GM19043 (cell line): ENCODE results near the gene USP32.
A peak's percentile ranks its signal among the peaks of the same experiment; 100 is the strongest.
"Not testable (repeated sequence)": the region's sequence is repeated elsewhere in the genome, so short reads cannot be mapped to it uniquely, and the experiment has no call there.

ENCODE experiments used
- ATAC-seq: cut with Tn5 transposase; IDR thresholded peaks from one replicate; pipeline ENCODE4 v1.9.1; 2021; ENCODE audit warnings: low read depth; ENCODE audit not compliant: unreplicated experiment

The USP32 gene, protein sequence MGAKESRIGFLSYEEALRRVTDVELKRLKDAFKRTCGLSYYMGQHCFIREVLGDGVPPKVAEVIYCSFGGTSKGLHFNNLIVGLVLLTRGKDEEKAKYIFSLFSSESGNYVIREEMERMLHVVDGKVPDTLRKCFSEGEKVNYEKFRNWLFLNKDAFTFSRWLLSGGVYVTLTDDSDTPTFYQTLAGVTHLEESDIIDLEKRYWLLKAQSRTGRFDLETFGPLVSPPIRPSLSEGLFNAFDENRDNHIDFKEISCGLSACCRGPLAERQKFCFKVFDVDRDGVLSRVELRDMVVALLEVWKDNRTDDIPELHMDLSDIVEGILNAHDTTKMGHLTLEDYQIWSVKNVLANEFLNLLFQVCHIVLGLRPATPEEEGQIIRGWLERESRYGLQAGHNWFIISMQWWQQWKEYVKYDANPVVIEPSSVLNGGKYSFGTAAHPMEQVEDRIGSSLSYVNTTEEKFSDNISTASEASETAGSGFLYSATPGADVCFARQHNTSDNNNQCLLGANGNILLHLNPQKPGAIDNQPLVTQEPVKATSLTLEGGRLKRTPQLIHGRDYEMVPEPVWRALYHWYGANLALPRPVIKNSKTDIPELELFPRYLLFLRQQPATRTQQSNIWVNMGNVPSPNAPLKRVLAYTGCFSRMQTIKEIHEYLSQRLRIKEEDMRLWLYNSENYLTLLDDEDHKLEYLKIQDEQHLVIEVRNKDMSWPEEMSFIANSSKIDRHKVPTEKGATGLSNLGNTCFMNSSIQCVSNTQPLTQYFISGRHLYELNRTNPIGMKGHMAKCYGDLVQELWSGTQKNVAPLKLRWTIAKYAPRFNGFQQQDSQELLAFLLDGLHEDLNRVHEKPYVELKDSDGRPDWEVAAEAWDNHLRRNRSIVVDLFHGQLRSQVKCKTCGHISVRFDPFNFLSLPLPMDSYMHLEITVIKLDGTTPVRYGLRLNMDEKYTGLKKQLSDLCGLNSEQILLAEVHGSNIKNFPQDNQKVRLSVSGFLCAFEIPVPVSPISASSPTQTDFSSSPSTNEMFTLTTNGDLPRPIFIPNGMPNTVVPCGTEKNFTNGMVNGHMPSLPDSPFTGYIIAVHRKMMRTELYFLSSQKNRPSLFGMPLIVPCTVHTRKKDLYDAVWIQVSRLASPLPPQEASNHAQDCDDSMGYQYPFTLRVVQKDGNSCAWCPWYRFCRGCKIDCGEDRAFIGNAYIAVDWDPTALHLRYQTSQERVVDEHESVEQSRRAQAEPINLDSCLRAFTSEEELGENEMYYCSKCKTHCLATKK (N-terminal part only)

DNA sequence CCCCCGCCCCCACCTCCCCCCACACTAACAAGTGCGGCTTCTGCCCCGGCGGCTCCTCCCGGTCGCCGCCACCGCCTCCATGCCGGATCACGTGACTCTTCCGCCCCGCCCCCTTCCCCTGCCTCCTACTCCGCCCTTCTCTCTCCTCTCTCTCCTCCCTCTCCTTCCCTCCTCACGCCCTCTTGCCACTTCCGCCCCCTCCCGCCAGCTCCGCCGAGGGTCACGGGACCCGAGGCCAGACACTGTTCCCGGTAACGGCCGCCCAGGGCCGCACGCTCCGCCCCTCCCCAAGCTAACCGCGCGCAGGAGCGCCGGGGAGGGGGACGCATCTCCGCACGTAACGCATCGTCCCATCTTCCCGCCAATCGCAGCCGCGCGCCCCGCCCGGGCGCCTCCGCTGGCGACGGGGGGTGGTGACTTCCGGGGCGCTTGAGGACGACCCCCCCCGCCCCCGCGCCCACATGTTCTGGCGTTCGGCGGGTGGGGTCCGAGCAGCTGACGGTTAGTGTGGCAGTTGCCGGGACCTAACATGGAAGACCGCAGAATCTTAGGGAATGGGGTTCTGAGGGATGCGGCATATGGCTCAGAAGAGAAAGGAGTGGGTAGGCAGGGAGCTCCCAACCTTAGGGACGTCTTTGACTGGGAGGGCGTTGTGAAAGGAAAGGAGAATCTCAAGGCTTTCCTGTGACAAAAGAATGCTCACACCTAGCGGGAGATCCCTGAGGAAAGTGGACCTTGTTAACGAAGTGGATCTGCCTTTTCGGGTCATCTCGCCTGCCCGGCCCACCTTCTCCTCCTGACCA lies at the start of gene USP32:
USP32 (minus strand) TSS at position 92 of the 803 bp plus-strand sequence. CDS start 194 bp downstream, outside the sequence.
- peak; percentile 82 for ATAC-seq

- no peak for ATAC-seq
Measured at GRCh38 chr17:60439501-60439900, 47.6 kb upstream of the USP32 start.

DNA sequence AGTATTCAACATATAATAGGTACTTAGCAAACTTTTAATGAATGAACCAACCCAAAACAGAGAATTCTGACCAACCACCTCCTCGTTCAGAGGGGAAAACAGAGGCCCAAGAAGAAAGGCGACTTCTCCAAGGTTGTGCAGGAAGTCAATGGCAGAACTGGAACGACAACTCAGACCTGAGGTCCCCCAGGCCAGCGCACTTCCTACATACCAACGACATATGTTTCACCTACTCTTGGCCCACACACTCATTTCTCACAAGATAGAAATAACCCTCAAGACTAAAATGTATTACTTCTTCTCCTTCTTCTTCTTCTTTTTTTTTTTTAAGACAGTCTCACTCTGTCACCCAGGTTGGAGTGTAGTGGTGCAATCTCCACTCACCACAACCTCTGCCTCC lies 44.7 kb upstream of the USP32 start:
- no peak for ATAC-seq

GRCh38 chr17:60435244-60436167 lies 43.6 kb upstream of the USP32 start:
- no peak for ATAC-seq

- not testable (repeated sequence) for ATAC-seq
Measured at GRCh38 chr17:60433021-60433997, 41.4 kb upstream of the USP32 start.

DNA sequence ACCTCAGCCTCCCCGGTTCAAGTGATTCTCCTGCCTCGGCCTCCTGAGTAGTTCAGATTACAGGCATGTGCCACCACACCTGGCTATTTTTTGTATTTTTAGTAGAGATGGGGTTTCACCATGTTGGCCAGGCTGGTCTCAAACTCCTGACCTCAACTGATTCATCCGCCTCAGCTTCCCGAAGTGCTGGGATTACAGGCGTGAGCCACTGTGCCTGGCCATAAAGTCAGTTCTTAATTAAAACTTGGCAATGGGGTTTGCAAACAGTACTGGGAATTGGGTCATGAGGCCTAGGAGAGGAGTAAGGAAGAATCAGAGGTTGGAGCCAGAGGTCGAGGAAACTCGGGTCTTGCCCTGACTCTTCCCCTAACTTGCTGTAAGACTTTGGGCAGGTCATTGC lies 38.6 kb upstream of the USP32 start:
- not testable (repeated sequence) for ATAC-seq

GRCh38 chr17:60428491-60428890 lies 36.6 kb upstream of the USP32 start:
- ATAC-seq: not testable (repeated sequence)

- no peak for ATAC-seq
Measured at GRCh38 chr17:60426596-60426995, 34.7 kb upstream of the USP32 start.

DNA sequence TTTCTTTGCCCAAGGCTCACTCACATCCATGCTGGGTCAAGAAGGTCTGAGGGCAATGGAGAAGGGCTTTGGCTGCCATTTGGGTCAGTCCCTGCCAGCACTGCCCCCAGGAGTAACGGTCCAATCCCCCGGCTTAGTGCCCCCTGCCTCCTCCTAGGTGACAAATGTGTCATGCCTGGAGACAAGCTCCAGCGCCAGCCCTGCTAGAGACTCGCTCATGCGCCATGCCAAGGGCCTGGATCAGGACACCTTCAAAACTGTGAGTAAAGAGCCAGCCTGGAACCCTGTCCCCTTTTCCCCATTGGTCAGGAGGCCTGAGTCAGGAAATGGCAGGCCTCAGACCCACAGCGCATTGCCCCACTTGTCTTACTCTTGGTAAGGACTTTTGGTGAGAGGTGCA lies 33.7 kb upstream of the USP32 start:
- no peak for ATAC-seq

- no peak for ATAC-seq
Measured at GRCh38 chr17:60423865-60424264, 31.9 kb upstream of the USP32 start.

GRCh38 chr17:60422162-60422665 lies 30.3 kb upstream of the USP32 start, which contains the start of gene CHCT1:
Gene CHCT1, plus strand, starts transcription at chr17:60422489. Its CDS starts 104 bp downstream, at chr17:60422593.
- ATAC-seq: no peak

DNA sequence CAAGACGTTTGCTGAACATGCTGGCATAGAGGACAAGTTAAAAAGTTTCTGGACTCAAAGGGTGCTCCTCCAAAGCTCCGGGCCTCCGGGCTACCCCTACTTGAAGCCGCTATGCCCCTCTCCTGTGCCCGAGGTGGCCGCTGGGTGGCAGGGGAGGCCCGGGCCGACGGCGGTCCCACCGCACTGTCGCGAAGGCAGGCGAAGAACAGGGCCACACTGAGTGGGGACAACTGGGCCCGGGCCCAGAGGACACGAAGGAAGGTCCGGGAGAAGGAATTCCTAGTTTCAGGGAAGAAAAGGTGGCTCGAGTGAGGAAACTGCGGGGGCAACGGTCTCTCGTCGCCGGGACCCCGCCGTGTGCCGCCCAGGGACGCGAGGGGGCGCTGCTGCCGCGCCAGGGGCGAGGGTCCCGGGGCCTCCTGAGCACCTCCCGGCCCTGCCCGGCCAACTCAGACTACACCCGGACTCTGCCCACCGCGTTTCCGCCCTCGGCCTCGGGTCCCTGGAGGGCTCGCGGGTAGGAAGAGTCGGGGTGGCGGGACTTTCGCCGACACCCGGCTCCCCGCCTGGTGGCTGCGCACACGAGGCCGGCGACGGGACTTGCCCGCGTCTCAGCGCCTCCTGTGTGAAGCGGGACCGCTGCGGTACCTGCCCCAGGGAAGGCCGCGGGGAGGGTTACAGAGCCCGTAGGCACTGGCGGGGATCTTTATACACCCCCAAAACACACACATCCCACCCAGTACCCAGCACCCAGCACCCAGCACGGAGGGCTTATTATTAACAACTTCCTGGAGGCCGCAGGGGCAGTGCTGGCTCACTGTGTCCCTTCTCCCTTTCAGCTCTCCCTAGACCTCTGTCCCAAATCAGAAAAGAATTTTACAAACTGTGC lies 29.6 kb upstream of the USP32 start:
- ATAC-seq: peak; percentile 84

DNA sequence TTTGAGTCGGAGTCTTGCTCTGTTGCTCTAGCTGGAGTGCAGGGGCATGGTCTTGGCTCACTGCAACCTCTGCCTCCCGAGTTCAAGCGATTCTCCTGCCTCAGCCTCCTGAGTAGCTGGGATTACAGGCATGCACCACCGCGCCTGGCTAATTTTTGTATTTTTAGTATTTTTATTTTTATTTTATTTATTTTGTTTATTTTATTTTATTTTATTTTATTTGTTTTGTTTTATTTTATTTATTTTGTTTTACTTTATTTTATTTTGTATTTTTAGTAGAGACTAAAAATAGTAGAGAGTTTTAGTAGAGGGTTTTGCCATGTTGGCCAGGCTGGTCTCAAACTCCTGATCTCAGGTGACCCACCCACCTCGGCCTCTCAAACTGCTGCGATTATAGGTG lies 27.9 kb upstream of the USP32 start:
- ATAC-seq: not testable (repeated sequence)

DNA sequence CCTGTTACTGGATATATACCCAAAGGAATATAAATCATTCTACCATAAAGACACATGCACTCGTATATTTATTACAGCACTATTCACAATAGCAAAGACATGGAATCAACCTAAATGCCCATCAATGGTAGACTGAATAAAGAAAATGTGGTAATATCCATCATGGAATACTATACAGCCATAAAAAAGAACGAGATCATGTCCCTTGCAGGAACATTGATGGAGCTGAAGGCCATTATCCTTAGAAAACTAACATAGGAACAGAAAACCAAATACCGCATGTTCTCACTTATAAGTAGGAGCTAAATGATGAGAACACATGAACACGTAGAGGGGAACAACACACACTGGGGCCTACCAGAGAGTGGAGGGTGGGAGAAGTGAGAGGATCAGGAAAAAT lies 27.1 kb upstream of the USP32 start:
- not testable (repeated sequence) for ATAC-seq

DNA sequence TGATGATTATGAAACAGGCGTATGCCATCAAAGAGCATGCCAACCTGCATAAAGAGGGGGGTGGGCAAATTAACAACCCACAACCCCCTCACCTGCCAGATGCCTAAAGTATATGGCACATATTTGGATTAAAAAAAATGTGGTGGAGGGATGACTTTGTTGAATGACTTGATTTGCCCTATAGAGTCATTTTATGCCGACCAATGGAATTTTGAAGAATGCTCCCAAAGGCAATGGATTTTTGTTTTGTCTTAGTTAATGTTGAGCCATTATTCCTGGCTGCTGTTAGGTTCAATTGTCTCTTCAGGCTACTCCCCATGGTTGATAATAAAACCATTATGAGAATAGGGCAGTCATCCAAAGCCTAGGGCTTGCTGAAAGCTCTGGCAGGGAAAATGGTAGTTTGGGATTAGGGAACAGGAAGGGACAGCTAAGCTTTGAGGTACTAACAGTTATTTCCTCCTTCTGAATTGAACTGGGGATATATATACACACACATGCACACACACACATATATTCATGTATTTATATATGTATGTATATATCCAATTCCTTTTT lies 24.5 kb upstream of the USP32 start:
- no peak for ATAC-seq

- no peak for ATAC-seq
Measured at GRCh38 chr17:60415146-60415545, 23.2 kb upstream of the USP32 start.
